GM21381 (cell line): Measurements from ENCODE around the gene KCNJ9.
"Not testable (repeated sequence)": the region's sequence is repeated elsewhere in the genome, so short reads cannot be mapped to it uniquely, and the experiment has no call there.

Experiments
- ATAC-seq: cut with Tn5 transposase; IDR thresholded peaks from one replicate; pipeline ENCODE4 v1.9.1; 2021; ENCODE audit warnings: mild to moderate bottlenecking, moderate library complexity; ENCODE audit not compliant: unreplicated experiment

The KCNJ9 gene

GRCh38 chr1:160123726-160124125 is 42.4 kb downstream of the KCNJ9 start:
- ATAC-seq: no peak

- ATAC-seq: no peak
Observed at GRCh38 chr1:160124705-160125478, 43.6 kb downstream of the KCNJ9 start.

GRCh38 chr1:160125746-160126145 is 44.4 kb downstream of the KCNJ9 start:
- no peak for ATAC-seq

- ATAC-seq: not testable (repeated sequence)
Observed at GRCh38 chr1:160126342-160126741, 45.0 kb downstream of the KCNJ9 start.

- ATAC-seq: no peak
Observed at GRCh38 chr1:160127381-160127780, 46.0 kb downstream of the KCNJ9 start.

GRCh38 chr1:160127865-160128523 is 46.7 kb downstream of the KCNJ9 start:
- ATAC-seq: no peak

GRCh38 chr1:160128636-160129035 is 47.3 kb downstream of the KCNJ9 start:
- ATAC-seq: no peak

GRCh38 chr1:160129046-160129445 is 47.7 kb downstream of the KCNJ9 start:
- ATAC-seq: no peak

GRCh38 chr1:160129558-160129957 is 48.2 kb downstream of the KCNJ9 start:
- ATAC-seq: no peak

- no peak for ATAC-seq
Observed at GRCh38 chr1:160129966-160130365, 48.6 kb downstream of the KCNJ9 start.

GRCh38 chr1:160130486-160130885 is 49.1 kb downstream of the KCNJ9 start:
- ATAC-seq: no peak

- ATAC-seq: no peak
Observed at GRCh38 chr1:160130939-160131338, 49.6 kb downstream of the KCNJ9 start.

- ATAC-seq: no peak
Observed at GRCh38 chr1:160131803-160132565, 50.6 kb downstream of the KCNJ9 start.

GRCh38 chr1:160133990-160134770 is 52.8 kb downstream of the KCNJ9 start:
- ATAC-seq: no peak

- no peak for ATAC-seq
Observed at GRCh38 chr1:160134791-160135572, 53.6 kb downstream of the KCNJ9 start.

- no peak for ATAC-seq
Observed at GRCh38 chr1:160136121-160136925, 55.0 kb downstream of the KCNJ9 start.

GRCh38 chr1:160136926-160137200 is 55.5 kb downstream of the KCNJ9 start:
- no peak for ATAC-seq

- ATAC-seq: no peak
Observed at GRCh38 chr1:160137216-160137862, 56.0 kb downstream of the KCNJ9 start.

- no peak for ATAC-seq
Observed at GRCh38 chr1:160139840-160140239, 58.5 kb downstream of the KCNJ9 start.
